GM23338 (cell line): Measurements from ENCODE around the gene PDGFC. TPM values are rescaled to one million over a fixed set of nuclear protein-coding genes. Genes with fewer than 3 reads are reported as not detected.

Experiments
- ATAC-seq: fragments of 200-7000 bp; cut with Tn5 transposase; 3 replicates; pipeline ENCODE4 v1.9.1; 2020
- DNase-seq: peaks from one replicate; pipeline ENCODE4 v3.0.0-alpha.2; 2015; ENCODE audit warnings: low spot score
- H2AFZ ChIP-seq: fragments of 200-600 bp; sonication (generic); 2 replicates; pipeline ENCODE4 v1.8.0; 2016; ENCODE audit warnings: antibody characterized with exemption, mild to moderate bottlenecking, moderate library complexity
- H3F3A ChIP-seq: fragments of 200-600 bp; sonication (generic); replicated peaks from 2 replicates; pipeline ENCODE4 v1.8.0; 2017; ENCODE audit warnings: antibody characterized with exemption, mixed run types, low read depth
- H3K27ac ChIP-seq: fragments of 200-600 bp; sonication (generic); 2 replicates; pipeline ENCODE4 v1.6.1; 2016; ENCODE audit warnings: low read depth
- H3K27me3 ChIP-seq: fragments of 200-600 bp; sonication (generic); 2 replicates; pipeline ENCODE4 v1.8.0; 2016; ENCODE audit warnings: mild to moderate bottlenecking, mixed run types, moderate library complexity; ENCODE audit not compliant: insufficient read depth
- H3K36me3 ChIP-seq: fragments of 200-600 bp; sonication (generic); 2 replicates; pipeline ENCODE4 v1.8.0; 2016; ENCODE audit warnings: mild to moderate bottlenecking; ENCODE audit not compliant: insufficient read depth
- H3K4me1 ChIP-seq: fragments of 200-600 bp; sonication (generic); 2 replicates; pipeline ENCODE4 v1.8.0; 2016; ENCODE audit warnings: mild to moderate bottlenecking, moderate library complexity; ENCODE audit not compliant: insufficient read depth
- H3K4me2 ChIP-seq: fragments of 200-600 bp; sonication (generic); 2 replicates; pipeline ENCODE4 v1.7.1; 2017; ENCODE audit warnings: mixed run types
- H3K4me3 ChIP-seq: fragments of 200-600 bp; sonication (generic); 2 replicates; pipeline ENCODE4 v1.6.1; 2016; ENCODE audit warnings: mixed run types
- H3K79me2 ChIP-seq: fragments of 200-600 bp; sonication (generic); replicated peaks from 2 replicates; pipeline ENCODE4 v1.8.0; 2017; ENCODE audit warnings: mild to moderate bottlenecking; ENCODE audit not compliant: insufficient read depth
- H3K9me2 ChIP-seq: fragments of 200-600 bp; sonication (generic); 2 replicates; pipeline ENCODE4 v1.8.0; 2017; ENCODE audit not compliant: insufficient read depth
- H4K20me1 ChIP-seq: fragments of 200-600 bp; sonication (generic); replicated peaks from 2 replicates; pipeline ENCODE4 v1.8.0; 2017; ENCODE audit warnings: mild to moderate bottlenecking; ENCODE audit not compliant: insufficient read depth
- H3K27ac Mint-ChIP-seq: 2 replicates; pipeline ENCODE4 v1.8.0; 2020; ENCODE audit warnings: inconsistent platforms, mild to moderate bottlenecking, moderate library complexity, mixed read lengths
- H3K27me3 Mint-ChIP-seq: 3 replicates; pipeline ENCODE4 v1.8.0; 2022; ENCODE audit warnings: low read depth, mild to moderate bottlenecking, moderate library complexity, mixed read lengths, inconsistent platforms; ENCODE audit not compliant: insufficient read depth, poor library complexity
- H3K36me3 Mint-ChIP-seq: 3 replicates; pipeline ENCODE4 v1.8.0; 2021; ENCODE audit warnings: low read depth, mild to moderate bottlenecking, inconsistent platforms, moderate library complexity, mixed read lengths
- H3K4me1 Mint-ChIP-seq: 3 replicates; pipeline ENCODE4 v1.8.0; 2020; ENCODE audit warnings: mild to moderate bottlenecking, inconsistent platforms, mixed read lengths
- H3K4me3 Mint-ChIP-seq: 3 replicates; pipeline ENCODE4 v1.8.0; 2021; ENCODE audit warnings: moderate library complexity, mild to moderate bottlenecking, inconsistent platforms, mixed read lengths
- H3K9me3 Mint-ChIP-seq: 3 replicates; pipeline ENCODE4 v1.8.0; 2020; ENCODE audit warnings: moderate library complexity, mild to moderate bottlenecking, inconsistent platforms, mixed read lengths
- CREB1 ChIP-seq: fragments of 250-450 bp; sonication (Bioruptor Pico); IDR thresholded peaks from 2 replicates; pipeline ENCODE4 v1.5.0; 2020; ENCODE audit warnings: low read depth, mild to moderate bottlenecking, moderate library complexity
- CTCF ChIP-seq, 2 experiments: fragments of 200-600 bp in 1 of 2; sonication (generic) in 1 of 2; conservative IDR thresholded peaks; 2 replicates each; pipeline versions ENCODE4 v1.5.1 to v1.6.1; 2016 to 2017; ENCODE audit warnings: antibody characterized with exemption in 2 of 2, low read depth in 2 of 2, mild to moderate bottlenecking in 2 of 2, moderate library complexity in 1 of 2
- EZH2 ChIP-seq: fragments of 200-600 bp; sonication (generic); IDR thresholded peaks from one replicate; pipeline ENCODE4 v1.8.0; 2017; ENCODE audit warnings: antibody characterized with exemption, mild to moderate bottlenecking, low read depth; ENCODE audit not compliant: unreplicated experiment
- EZH2phosphoT487 ChIP-seq: fragments of 200-600 bp; sonication (generic); IDR thresholded peaks from one replicate; pipeline ENCODE4 v1.8.1; 2018; ENCODE audit warnings: antibody characterized with exemption; ENCODE audit not compliant: unreplicated experiment
- JUNB ChIP-seq: IDR thresholded peaks from one replicate; pipeline ENCODE4 v1.6.1; 2016; ENCODE audit warnings: antibody characterized with exemption; ENCODE audit not compliant: unreplicated experiment
- NANOG ChIP-seq: IDR thresholded peaks from 2 replicates; pipeline ENCODE4 v1.6.1; 2016; ENCODE audit warnings: antibody characterized with exemption, borderline replicate concordance
- POLR2AphosphoS5 ChIP-seq: IDR thresholded peaks from 2 replicates; pipeline ENCODE4 v1.6.1; 2016; ENCODE audit warnings: antibody characterized with exemption, low read depth
- STAT1 ChIP-seq: IDR thresholded peaks from one replicate; pipeline ENCODE4 v1.6.1; 2016; ENCODE audit warnings: antibody characterized with exemption; ENCODE audit not compliant: unreplicated experiment
- ZNF114 ChIP-seq: fragments of 250-450 bp; sonication (Bioruptor Pico); IDR thresholded peaks from 2 replicates; pipeline ENCODE4 v1.5.0; 2020; ENCODE audit warnings: mild to moderate bottlenecking, moderate library complexity
- ZNF331 ChIP-seq: fragments of 250-450 bp; sonication (Bioruptor Pico); IDR thresholded peaks from 2 replicates; pipeline ENCODE4 v1.5.0; 2020; ENCODE audit warnings: low read depth, mild to moderate bottlenecking, moderate library complexity
- polyA plus RNA-seq: library from polyadenylated mRNA; unstranded; fragments of >200 nt; fragmentation: Nextera tagmentation; extraction: Ambion mirVana; gene quantifications from 2 replicates; pipeline ENCODE4 v1.2.1, GENCODE V29; 2016
- total RNA-seq: library from RNA; depleted of rRNA; stranded (reverse); fragments of >200 nt; shearing (Covaris generic); gene quantifications from 2 replicates; pipeline ENCODE4 v1.2.3, GENCODE V29; 2014
- TF ChIP-seq, protein P1 (sequence below): IDR thresholded peaks from 2 replicates; pipeline ENCODE4 v1.6.1; 2016; ENCODE audit warnings: antibody characterized with exemption
- TF ChIP-seq, protein P2 (sequence below): fragments of 250-450 bp; sonication (Bioruptor Pico); IDR thresholded peaks from 2 replicates; pipeline ENCODE4 v1.5.0; 2020; ENCODE audit warnings: mild to moderate bottlenecking, moderate library complexity
- TF ChIP-seq, protein P3 (sequence below): IDR thresholded peaks from one replicate; pipeline ENCODE4 v1.6.1; 2018; ENCODE audit warnings: antibody characterized with exemption; ENCODE audit not compliant: unreplicated experiment

The PDGFC gene
- total and polyA plus RNA-seq, 2 experiments from 2014 or later = 1.3 to 3.4 TPM

DNA sequence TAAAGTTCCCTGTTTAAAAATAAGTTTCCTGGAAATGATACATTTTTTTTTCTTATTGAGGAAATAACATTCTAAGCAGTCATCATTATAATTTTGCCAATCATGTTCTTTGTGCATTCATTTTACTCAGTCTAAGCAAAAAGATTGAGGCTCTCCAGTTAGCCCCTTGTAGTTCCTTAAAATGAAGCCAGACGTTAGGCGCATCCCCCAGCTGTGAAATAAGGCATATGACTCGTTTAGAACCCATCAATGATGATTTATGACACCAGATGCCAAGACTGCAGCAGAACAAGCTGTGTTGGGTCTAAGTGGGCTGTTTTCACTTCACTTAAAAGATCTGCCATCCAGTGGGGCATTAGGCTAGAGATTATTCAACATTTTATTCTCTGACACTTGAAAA is 17.0 kb downstream of the PDGFC start:
- no peak for TF ChIP-seq ZNF331 (CRISPR knock-in tag)
- no peak for TF ChIP-seq EZH2phosphoT487
- TF ChIP-seq STAT1 = no peak
- TF ChIP-seq CREB1 = no peak
- TF ChIP-seq POLR2AphosphoS5 = no peak
- no peak for TF ChIP-seq NANOG
- TF ChIP-seq, protein P1, sequence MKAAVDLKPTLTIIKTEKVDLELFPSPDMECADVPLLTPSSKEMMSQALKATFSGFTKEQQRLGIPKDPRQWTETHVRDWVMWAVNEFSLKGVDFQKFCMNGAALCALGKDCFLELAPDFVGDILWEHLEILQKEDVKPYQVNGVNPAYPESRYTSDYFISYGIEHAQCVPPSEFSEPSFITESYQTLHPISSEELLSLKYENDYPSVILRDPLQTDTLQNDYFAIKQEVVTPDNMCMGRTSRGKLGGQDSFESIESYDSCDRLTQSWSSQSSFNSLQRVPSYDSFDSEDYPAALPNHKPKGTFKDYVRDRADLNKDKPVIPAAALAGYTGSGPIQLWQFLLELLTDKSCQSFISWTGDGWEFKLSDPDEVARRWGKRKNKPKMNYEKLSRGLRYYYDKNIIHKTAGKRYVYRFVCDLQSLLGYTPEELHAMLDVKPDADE = no peak
- TF ChIP-seq, protein P2, sequence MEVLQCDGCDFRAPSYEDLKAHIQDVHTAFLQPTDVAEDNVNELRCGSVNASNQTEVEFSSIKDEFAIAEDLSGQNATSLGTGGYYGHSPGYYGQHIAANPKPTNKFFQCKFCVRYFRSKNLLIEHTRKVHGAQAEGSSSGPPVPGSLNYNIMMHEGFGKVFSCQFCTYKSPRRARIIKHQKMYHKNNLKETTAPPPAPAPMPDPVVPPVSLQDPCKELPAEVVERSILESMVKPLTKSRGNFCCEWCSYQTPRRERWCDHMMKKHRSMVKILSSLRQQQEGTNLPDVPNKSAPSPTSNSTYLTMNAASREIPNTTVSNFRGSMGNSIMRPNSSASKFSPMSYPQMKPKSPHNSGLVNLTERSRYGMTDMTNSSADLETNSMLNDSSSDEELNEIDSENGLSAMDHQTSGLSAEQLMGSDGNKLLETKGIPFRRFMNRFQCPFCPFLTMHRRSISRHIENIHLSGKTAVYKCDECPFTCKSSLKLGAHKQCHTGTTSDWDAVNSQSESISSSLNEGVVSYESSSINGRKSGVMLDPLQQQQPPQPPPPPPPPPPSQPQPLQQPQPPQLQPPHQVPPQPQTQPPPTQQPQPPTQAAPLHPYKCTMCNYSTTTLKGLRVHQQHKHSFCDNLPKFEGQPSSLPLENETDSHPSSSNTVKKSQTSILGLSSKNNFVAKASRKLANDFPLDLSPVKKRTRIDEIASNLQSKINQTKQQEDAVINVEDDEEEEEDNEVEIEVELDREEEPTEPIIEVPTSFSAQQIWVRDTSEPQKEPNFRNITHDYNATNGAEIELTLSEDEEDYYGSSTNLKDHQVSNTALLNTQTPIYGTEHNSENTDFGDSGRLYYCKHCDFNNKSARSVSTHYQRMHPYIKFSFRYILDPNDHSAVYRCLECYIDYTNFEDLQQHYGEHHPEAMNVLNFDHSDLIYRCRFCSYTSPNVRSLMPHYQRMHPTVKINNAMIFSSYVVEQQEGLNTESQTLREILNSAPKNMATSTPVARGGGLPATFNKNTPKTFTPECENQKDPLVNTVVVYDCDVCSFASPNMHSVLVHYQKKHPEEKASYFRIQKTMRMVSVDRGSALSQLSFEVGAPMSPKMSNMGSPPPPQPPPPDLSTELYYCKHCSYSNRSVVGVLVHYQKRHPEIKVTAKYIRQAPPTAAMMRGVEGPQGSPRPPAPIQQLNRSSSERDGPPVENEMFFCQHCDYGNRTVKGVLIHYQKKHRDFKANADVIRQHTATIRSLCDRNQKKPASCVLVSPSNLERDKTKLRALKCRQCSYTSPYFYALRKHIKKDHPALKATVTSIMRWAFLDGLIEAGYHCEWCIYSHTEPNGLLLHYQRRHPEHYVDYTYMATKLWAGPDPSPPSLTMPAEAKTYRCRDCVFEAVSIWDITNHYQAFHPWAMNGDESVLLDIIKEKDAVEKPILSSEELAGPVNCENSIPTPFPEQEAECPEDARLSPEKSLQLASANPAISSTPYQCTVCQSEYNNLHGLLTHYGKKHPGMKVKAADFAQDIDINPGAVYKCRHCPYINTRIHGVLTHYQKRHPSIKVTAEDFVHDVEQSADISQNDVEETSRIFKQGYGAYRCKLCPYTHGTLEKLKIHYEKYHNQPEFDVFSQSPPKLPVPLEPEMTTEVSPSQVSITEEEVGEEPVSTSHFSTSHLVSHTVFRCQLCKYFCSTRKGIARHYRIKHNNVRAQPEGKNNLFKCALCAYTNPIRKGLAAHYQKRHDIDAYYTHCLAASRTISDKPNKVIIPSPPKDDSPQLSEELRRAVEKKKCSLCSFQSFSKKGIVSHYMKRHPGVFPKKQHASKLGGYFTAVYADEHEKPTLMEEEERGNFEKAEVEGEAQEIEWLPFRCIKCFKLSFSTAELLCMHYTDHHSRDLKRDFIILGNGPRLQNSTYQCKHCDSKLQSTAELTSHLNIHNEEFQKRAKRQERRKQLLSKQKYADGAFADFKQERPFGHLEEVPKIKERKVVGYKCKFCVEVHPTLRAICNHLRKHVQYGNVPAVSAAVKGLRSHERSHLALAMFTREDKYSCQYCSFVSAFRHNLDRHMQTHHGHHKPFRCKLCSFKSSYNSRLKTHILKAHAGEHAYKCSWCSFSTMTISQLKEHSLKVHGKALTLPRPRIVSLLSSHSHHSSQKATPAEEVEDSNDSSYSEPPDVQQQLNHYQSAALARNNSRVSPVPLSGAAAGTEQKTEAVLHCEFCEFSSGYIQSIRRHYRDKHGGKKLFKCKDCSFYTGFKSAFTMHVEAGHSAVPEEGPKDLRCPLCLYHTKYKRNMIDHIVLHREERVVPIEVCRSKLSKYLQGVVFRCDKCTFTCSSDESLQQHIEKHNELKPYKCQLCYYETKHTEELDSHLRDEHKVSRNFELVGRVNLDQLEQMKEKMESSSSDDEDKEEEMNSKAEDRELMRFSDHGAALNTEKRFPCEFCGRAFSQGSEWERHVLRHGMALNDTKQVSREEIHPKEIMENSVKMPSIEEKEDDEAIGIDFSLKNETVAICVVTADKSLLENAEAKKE (CRISPR knock-in tag) = no peak
- no peak for TF ChIP-seq JUNB
- no peak for TF ChIP-seq EZH2
- TF ChIP-seq, protein P3, sequence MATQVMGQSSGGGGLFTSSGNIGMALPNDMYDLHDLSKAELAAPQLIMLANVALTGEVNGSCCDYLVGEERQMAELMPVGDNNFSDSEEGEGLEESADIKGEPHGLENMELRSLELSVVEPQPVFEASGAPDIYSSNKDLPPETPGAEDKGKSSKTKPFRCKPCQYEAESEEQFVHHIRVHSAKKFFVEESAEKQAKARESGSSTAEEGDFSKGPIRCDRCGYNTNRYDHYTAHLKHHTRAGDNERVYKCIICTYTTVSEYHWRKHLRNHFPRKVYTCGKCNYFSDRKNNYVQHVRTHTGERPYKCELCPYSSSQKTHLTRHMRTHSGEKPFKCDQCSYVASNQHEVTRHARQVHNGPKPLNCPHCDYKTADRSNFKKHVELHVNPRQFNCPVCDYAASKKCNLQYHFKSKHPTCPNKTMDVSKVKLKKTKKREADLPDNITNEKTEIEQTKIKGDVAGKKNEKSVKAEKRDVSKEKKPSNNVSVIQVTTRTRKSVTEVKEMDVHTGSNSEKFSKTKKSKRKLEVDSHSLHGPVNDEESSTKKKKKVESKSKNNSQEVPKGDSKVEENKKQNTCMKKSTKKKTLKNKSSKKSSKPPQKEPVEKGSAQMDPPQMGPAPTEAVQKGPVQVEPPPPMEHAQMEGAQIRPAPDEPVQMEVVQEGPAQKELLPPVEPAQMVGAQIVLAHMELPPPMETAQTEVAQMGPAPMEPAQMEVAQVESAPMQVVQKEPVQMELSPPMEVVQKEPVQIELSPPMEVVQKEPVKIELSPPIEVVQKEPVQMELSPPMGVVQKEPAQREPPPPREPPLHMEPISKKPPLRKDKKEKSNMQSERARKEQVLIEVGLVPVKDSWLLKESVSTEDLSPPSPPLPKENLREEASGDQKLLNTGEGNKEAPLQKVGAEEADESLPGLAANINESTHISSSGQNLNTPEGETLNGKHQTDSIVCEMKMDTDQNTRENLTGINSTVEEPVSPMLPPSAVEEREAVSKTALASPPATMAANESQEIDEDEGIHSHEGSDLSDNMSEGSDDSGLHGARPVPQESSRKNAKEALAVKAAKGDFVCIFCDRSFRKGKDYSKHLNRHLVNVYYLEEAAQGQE = no peak
- TF ChIP-seq ZNF114 (CRISPR knock-in tag) = no peak
- no peak for TF ChIP-seq CTCF (conservative IDR thresholded peaks at IDR 0.05; ENCODE audit: low read depth in 2 of 2)
- H3K27me3 ChIP-seq = no peaks in the 10 kb centered on the region
- DNase-seq = no peak
- H3K27ac Mint-ChIP-seq = no peak overlapping the region
- H3K27ac ChIP-seq = no peak overlapping the region
- no peaks in the 10 kb centered on the region for H3F3A ChIP-seq
- H3K9me3 Mint-ChIP-seq = no peaks in the 10 kb centered on the region
- no peaks in the 10 kb centered on the region for H4K20me1 ChIP-seq
- H3K4me3 Mint-ChIP-seq = no peak overlapping the region
- no peak overlapping the region for H3K4me3 ChIP-seq
- no peaks in the 10 kb centered on the region for H3K36me3 Mint-ChIP-seq
- H3K4me1 Mint-ChIP-seq = peaks cover 13% of the 10 kb centered on the region; the same call in 2 of the 3 replicates
- peaks cover 9% of the 10 kb centered on the region; the same call in 1 of the 2 replicates for H3K4me1 ChIP-seq
- H3K36me3 ChIP-seq = no peaks in the 10 kb centered on the region
- no peak for ATAC-seq
- peaks cover 2% of the 10 kb centered on the region for H3K27me3 Mint-ChIP-seq
- H3K4me2 ChIP-seq = no peak overlapping the region
- H3K9me2 ChIP-seq = no peaks in the 10 kb centered on the region
- H2AFZ ChIP-seq = no peak overlapping the region
- H3K79me2 ChIP-seq = no peaks in the 10 kb centered on the region
